ENCODE results near the gene OR2A5.

GRCh38 chr7:144102041-144102440 lies 53.3 kb downstream of the OR2A5 start:
- TF ChIP-seq FOXM1 (IDR thresholded peaks at IDR 0.05; ENCODE audit: borderline replicate concordance, low read depth) (no peak), RAD21 (IDR thresholded peaks at IDR 0.05; ENCODE audit: low read depth) (no peak), CEBPB (IDR thresholded peaks at IDR 0.05) (no peak)

Data from Ishikawa (cell line).